Measurements from ENCODE around the gene CAPN1. TPM values are rescaled to one million over a fixed set of nuclear protein-coding genes. Genes with fewer than 3 reads are reported as not detected.

The CAPN1 gene
- total and polyA plus RNA-seq, 2 of the 13 experiments (the other 11 are each of a cell fraction or from before 2014, with no cell fraction given): 57.3 to 82.6 TPM

DNA sequence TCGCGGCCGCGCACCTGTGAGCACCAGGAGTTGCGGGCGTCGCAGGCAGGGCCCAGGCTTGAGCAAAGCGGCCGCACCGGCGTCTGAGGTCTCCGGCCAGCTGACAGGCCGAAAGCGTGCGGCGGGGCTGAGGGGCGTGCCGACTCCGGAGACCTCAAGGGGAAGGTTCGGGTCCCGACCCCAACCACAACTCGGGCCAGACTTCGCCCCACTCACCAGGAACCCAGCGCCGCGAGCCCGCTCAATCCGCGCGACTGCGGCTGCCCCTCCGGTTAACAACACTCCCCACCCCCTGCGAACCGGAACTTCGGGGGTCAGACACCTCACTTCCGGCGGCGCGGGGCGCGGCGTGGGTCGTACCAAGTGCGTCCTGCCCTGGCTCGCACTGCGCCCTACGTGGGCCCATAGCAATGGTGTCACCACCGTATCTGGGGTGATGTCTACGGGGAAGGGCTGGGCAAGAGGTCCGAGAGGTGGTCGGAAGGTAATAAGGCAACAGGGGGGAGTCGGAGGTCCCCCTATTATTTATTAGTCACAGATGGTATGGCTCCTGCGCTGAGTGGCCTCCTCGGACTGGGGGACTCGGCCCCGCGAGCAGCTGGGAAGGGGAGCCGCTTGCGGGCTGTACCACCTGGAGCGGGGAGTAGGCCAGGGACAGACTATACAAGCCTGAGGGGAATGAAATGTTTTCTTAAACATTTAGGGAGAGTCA, 47.3 kb upstream of the CAPN1 start, which contains the start of gene SYVN1 (continued):
- TF ChIP-seq, protein P1, sequence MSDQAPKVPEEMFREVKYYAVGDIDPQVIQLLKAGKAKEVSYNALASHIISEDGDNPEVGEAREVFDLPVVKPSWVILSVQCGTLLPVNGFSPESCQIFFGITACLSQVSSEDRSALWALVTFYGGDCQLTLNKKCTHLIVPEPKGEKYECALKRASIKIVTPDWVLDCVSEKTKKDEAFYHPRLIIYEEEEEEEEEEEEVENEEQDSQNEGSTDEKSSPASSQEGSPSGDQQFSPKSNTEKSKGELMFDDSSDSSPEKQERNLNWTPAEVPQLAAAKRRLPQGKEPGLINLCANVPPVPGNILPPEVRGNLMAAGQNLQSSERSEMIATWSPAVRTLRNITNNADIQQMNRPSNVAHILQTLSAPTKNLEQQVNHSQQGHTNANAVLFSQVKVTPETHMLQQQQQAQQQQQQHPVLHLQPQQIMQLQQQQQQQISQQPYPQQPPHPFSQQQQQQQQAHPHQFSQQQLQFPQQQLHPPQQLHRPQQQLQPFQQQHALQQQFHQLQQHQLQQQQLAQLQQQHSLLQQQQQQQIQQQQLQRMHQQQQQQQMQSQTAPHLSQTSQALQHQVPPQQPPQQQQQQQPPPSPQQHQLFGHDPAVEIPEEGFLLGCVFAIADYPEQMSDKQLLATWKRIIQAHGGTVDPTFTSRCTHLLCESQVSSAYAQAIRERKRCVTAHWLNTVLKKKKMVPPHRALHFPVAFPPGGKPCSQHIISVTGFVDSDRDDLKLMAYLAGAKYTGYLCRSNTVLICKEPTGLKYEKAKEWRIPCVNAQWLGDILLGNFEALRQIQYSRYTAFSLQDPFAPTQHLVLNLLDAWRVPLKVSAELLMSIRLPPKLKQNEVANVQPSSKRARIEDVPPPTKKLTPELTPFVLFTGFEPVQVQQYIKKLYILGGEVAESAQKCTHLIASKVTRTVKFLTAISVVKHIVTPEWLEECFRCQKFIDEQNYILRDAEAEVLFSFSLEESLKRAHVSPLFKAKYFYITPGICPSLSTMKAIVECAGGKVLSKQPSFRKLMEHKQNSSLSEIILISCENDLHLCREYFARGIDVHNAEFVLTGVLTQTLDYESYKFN (CRISPR knock-in tag; conservative IDR thresholded peaks at IDR 0.05): peak; percentile 42
- no peak for TF ChIP-seq NONO (IDR thresholded peaks at IDR 0.05)
- TF ChIP-seq NONO (CRISPR knock-in tag; conservative IDR thresholded peaks at IDR 0.05): peak; percentile 84
- no peak for TF ChIP-seq ZNF292 (CRISPR knock-in tag; IDR thresholded peaks at IDR 0.05; ENCODE audit: borderline replicate concordance, low read depth)
- TF ChIP-seq MAFG (CRISPR knock-in tag; IDR thresholded peaks at IDR 0.05): no peak
- TF ChIP-seq, protein P2, sequence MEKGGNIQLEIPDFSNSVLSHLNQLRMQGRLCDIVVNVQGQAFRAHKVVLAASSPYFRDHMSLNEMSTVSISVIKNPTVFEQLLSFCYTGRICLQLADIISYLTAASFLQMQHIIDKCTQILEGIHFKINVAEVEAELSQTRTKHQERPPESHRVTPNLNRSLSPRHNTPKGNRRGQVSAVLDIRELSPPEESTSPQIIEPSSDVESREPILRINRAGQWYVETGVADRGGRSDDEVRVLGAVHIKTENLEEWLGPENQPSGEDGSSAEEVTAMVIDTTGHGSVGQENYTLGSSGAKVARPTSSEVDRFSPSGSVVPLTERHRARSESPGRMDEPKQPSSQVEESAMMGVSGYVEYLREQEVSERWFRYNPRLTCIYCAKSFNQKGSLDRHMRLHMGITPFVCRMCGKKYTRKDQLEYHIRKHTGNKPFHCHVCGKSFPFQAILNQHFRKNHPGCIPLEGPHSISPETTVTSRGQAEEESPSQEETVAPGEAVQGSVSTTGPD (CRISPR knock-in tag; IDR thresholded peaks at IDR 0.05): no peak
- no peak for TF ChIP-seq ZSCAN20 (CRISPR knock-in tag; IDR thresholded peaks at IDR 0.05; ENCODE audit: borderline replicate concordance)
- no peak; the same call in 1 of the 2 replicates for TF ChIP-seq ATF3 (CRISPR knock-in tag; IDR thresholded peaks at IDR 0.05)
- 0 out of 2 replicates have a peak, but pooled peaks have one; percentile 15 for TF ChIP-seq SIN3B (IDR thresholded peaks at IDR 0.05; ENCODE audit: low read length)
- TF ChIP-seq MBNL3 (CRISPR knock-in tag; conservative IDR thresholded peaks at IDR 0.05): no peak
- TF ChIP-seq, protein P3, sequence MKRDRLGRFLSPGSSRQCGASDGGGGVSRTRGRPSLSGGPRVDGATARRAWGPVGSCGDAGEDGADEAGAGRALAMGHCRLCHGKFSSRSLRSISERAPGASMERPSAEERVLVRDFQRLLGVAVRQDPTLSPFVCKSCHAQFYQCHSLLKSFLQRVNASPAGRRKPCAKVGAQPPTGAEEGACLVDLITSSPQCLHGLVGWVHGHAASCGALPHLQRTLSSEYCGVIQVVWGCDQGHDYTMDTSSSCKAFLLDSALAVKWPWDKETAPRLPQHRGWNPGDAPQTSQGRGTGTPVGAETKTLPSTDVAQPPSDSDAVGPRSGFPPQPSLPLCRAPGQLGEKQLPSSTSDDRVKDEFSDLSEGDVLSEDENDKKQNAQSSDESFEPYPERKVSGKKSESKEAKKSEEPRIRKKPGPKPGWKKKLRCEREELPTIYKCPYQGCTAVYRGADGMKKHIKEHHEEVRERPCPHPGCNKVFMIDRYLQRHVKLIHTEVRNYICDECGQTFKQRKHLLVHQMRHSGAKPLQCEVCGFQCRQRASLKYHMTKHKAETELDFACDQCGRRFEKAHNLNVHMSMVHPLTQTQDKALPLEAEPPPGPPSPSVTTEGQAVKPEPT (CRISPR knock-in tag; IDR thresholded peaks at IDR 0.05; ENCODE audit: low read depth): no peak; the same call in 1 of the 2 replicates
- peak; percentile 78 for TF ChIP-seq THAP9 (CRISPR knock-in tag; IDR thresholded peaks at IDR 0.05; ENCODE audit: borderline replicate concordance)
- 0 out of 4 replicates have a peak, but pooled peaks of 1 of the 2 experiments have one; percentile 10 for TF ChIP-seq REST (IDR thresholded peaks at IDR 0.05; ENCODE audit: borderline replicate concordance in 1 of 2, low read depth in 1 of 2, low read length in 2 of 2)
